ENCODE data around the gene ARHGEF19. TPM values are rescaled to one million over a fixed set of nuclear protein-coding genes. Genes with fewer than 3 reads are reported as not detected.

The ARHGEF19 gene
- total and polyA plus RNA-seq, 9 of the 15 experiments (the other 6 are each of a cell fraction or from before 2014, with no cell fraction given): 0.73 to 21.0 (median 5.2) TPM

DNA sequence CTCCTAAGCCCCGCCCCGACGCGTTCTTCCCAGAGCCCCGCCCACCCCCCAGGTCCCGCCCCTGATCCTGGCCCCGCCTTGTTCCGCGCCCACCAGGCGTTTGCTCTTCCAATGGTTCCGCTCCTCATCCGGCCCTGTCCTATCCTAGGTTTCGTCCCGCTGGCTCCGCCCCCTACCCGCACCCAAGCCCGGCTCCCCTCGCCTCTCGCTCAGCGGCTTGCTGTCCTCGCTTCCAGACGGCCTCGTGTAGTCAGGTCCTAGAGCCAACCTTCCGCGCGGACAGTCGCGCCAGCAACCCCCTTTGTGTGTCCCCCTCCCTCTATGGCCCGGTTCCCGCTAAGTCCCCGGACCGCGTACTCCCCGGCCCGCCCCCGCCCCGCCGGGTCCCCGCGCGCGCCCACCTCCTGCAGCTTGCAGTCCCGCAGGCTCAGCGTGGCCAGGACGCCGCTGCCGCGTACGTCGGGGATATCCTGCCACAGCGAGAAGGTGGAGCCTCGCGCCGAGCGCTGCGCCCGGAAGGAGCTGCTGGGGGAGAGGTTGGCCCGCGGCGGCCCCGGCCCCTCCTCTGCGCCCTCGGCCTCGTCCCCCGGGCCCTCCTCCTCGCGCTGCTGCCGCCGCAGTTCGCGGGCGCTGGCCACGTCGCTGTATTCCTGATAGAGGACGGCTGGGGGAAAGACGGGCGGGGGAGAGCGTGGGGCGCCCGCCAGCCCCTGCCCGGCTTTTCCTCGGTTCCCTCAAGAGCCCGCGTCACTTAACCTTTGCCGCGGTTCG lies 5.7 kb downstream of the ARHGEF19 start (continued):
- TF ChIP-seq, protein P1, sequence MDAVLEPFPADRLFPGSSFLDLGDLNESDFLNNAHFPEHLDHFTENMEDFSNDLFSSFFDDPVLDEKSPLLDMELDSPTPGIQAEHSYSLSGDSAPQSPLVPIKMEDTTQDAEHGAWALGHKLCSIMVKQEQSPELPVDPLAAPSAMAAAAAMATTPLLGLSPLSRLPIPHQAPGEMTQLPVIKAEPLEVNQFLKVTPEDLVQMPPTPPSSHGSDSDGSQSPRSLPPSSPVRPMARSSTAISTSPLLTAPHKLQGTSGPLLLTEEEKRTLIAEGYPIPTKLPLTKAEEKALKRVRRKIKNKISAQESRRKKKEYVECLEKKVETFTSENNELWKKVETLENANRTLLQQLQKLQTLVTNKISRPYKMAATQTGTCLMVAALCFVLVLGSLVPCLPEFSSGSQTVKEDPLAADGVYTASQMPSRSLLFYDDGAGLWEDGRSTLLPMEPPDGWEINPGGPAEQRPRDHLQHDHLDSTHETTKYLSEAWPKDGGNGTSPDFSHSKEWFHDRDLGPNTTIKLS (IDR thresholded peaks at IDR 0.05; ENCODE audit: borderline replicate concordance, low read depth): peak; percentile 96
- TF ChIP-seq PHF20 (IDR thresholded peaks at IDR 0.05; ENCODE audit: partially characterized antibody): peak; percentile 47
- peak; percentile 71; the same call in 1 of the 2 replicates for TF ChIP-seq POLR2AphosphoS2 (IDR thresholded peaks at IDR 0.05; ENCODE audit: low read length)
- no peak for TF ChIP-seq BACH1 (tag; IDR thresholded peaks at IDR 0.05)
- no peak for TF ChIP-seq HDAC2 (IDR thresholded peaks at IDR 0.05)
- TF ChIP-seq WHSC1 (IDR thresholded peaks at IDR 0.05; ENCODE audit: low read length): no peak
- TF ChIP-seq, protein P2, sequence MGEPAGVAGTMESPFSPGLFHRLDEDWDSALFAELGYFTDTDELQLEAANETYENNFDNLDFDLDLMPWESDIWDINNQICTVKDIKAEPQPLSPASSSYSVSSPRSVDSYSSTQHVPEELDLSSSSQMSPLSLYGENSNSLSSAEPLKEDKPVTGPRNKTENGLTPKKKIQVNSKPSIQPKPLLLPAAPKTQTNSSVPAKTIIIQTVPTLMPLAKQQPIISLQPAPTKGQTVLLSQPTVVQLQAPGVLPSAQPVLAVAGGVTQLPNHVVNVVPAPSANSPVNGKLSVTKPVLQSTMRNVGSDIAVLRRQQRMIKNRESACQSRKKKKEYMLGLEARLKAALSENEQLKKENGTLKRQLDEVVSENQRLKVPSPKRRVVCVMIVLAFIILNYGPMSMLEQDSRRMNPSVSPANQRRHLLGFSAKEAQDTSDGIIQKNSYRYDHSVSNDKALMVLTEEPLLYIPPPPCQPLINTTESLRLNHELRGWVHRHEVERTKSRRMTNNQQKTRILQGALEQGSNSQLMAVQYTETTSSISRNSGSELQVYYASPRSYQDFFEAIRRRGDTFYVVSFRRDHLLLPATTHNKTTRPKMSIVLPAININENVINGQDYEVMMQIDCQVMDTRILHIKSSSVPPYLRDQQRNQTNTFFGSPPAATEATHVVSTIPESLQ (CRISPR knock-in tag; IDR thresholded peaks at IDR 0.05): peak; percentile 83; the same call in 1 of the 2 replicates
- TF ChIP-seq, protein P3, sequence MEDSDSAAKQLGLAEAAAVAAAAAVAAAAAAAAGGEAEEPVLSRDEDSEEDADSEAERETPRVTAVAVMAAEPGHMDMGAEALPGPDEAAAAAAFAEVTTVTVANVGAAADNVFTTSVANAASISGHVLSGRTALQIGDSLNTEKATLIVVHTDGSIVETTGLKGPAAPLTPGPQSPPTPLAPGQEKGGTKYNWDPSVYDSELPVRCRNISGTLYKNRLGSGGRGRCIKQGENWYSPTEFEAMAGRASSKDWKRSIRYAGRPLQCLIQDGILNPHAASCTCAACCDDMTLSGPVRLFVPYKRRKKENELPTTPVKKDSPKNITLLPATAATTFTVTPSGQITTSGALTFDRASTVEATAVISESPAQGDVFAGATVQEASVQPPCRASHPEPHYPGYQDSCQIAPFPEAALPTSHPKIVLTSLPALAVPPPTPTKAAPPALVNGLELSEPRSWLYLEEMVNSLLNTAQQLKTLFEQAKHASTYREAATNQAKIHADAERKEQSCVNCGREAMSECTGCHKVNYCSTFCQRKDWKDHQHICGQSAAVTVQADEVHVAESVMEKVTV (CRISPR knock-in tag; IDR thresholded peaks at IDR 0.05): no peak
- no peak for TF ChIP-seq NELFE (IDR thresholded peaks at IDR 0.05; ENCODE audit: insufficient read depth, insufficient read length)
- TF ChIP-seq, protein P4, sequence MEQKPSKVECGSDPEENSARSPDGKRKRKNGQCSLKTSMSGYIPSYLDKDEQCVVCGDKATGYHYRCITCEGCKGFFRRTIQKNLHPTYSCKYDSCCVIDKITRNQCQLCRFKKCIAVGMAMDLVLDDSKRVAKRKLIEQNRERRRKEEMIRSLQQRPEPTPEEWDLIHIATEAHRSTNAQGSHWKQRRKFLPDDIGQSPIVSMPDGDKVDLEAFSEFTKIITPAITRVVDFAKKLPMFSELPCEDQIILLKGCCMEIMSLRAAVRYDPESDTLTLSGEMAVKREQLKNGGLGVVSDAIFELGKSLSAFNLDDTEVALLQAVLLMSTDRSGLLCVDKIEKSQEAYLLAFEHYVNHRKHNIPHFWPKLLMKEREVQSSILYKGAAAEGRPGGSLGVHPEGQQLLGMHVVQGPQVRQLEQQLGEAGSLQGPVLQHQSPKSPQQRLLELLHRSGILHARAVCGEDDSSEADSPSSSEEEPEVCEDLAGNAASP (IDR thresholded peaks at IDR 0.05): no peak
- TF ChIP-seq, protein P5, sequence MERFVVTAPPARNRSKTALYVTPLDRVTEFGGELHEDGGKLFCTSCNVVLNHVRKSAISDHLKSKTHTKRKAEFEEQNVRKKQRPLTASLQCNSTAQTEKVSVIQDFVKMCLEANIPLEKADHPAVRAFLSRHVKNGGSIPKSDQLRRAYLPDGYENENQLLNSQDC (CRISPR knock-in tag; IDR thresholded peaks at IDR 0.05): 0 out of 2 replicates have a peak, but pooled peaks have one; percentile 13
- TF ChIP-seq, protein P6, sequence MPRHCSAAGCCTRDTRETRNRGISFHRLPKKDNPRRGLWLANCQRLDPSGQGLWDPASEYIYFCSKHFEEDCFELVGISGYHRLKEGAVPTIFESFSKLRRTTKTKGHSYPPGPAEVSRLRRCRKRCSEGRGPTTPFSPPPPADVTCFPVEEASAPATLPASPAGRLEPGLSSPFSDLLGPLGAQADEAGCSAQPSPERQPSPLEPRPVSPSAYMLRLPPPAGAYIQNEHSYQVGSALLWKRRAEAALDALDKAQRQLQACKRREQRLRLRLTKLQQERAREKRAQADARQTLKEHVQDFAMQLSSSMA (CRISPR knock-in tag; IDR thresholded peaks at IDR 0.05): no peak
- TF ChIP-seq GTF2A2 (tag; IDR thresholded peaks at IDR 0.05): no peak
- TF ChIP-seq L3MBTL2 (IDR thresholded peaks at IDR 0.05): peak; percentile 90
- TF ChIP-seq, protein P7, sequence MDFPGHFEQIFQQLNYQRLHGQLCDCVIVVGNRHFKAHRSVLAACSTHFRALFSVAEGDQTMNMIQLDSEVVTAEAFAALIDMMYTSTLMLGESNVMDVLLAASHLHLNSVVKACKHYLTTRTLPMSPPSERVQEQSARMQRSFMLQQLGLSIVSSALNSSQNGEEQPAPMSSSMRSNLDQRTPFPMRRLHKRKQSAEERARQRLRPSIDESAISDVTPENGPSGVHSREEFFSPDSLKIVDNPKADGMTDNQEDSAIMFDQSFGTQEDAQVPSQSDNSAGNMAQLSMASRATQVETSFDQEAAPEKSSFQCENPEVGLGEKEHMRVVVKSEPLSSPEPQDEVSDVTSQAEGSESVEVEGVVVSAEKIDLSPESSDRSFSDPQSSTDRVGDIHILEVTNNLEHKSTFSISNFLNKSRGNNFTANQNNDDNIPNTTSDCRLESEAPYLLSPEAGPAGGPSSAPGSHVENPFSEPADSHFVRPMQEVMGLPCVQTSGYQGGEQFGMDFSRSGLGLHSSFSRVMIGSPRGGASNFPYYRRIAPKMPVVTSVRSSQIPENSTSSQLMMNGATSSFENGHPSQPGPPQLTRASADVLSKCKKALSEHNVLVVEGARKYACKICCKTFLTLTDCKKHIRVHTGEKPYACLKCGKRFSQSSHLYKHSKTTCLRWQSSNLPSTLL (IDR thresholded peaks at IDR 0.05): no peak
- TF ChIP-seq, protein P8, sequence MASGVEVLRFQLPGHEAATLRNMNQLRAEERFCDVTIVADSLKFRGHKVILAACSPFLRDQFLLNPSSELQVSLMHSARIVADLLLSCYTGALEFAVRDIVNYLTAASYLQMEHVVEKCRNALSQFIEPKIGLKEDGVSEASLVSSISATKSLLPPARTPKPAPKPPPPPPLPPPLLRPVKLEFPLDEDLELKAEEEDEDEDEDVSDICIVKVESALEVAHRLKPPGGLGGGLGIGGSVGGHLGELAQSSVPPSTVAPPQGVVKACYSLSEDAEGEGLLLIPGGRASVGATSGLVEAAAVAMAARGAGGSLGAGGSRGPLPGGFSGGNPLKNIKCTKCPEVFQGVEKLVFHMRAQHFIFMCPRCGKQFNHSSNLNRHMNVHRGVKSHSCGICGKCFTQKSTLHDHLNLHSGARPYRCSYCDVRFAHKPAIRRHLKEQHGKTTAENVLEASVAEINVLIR (CRISPR knock-in tag; IDR thresholded peaks at IDR 0.05): no peak
- TF ChIP-seq ZEB2 (IDR thresholded peaks at IDR 0.05): no peak

Data from K562 (cell line).